H1 (cell line): Measurements from ENCODE around the gene SLC43A2. TPM values are rescaled to one million over a fixed set of nuclear protein-coding genes. Genes with fewer than 3 reads are reported as not detected.

Experiments used
- CTCF ChIA-PET: fragments of 300-600 bp; sonication (Branson Sonifier 250); formaldehyde crosslinking; loops from one replicate; lab custom pipeline; 2021; ENCODE audit not compliant: partially characterized antibody; lab: Charles Lee
- POLR2A ChIA-PET: fragments of 300-600 bp; sonication (Branson Sonifier 250); formaldehyde crosslinking; loops from one replicate; lab custom pipeline; 2021; ENCODE audit warnings: inconsistent platforms; ENCODE audit not compliant: partially characterized antibody; lab: Charles Lee
- DNase-seq, 2 experiments: peaks; one replicate each; pipeline versions ENCODE4 v3.0.0 to v3.0.0-alpha.2; 2010 to 2022; ENCODE audit warnings: low spot score in 2 of 2, low read depth in 1 of 2, mixed read lengths in 1 of 2
- FAIRE-seq: peaks from 2 replicates; lab custom pipeline; 2011; peaks lifted over from hg19 to GRCh38; lab: Jason Lieb, UNC
- H2AFZ ChIP-seq: 2 replicates; pipeline ENCODE4 v1.8.1; 2012; ENCODE audit warnings: low read length, inconsistent platforms
- H2AK5ac ChIP-seq: 2 replicates; pipeline ENCODE4 v1.6.1; 2013; ENCODE audit warnings: low read depth, low read length
- H2BK120ac ChIP-seq: replicated peaks from 2 replicates; pipeline ENCODE3; 2013; ENCODE audit warnings: low read depth, low read length, inconsistent platforms
- H2BK12ac ChIP-seq: 2 replicates; pipeline ENCODE4 v1.6.1; 2013; ENCODE audit warnings: low read depth, low read length
- H2BK15ac ChIP-seq: 2 replicates; pipeline ENCODE4 v1.6.1; 2013; ENCODE audit warnings: low read length
- H2BK20ac ChIP-seq: 2 replicates; pipeline ENCODE4 v1.6.1; 2013; ENCODE audit warnings: low read length
- H2BK5ac ChIP-seq: 2 replicates; pipeline ENCODE4 v1.6.1; 2013; ENCODE audit warnings: low read depth, low read length
- H3K14ac ChIP-seq: 2 replicates; pipeline ENCODE4 v1.6.1; 2013; ENCODE audit warnings: inconsistent platforms; ENCODE audit not compliant: insufficient read length
- H3K18ac ChIP-seq: 2 replicates; pipeline ENCODE4 v1.6.1; 2013; ENCODE audit warnings: low read length; ENCODE audit errors: extremely low read depth
- H3K23ac ChIP-seq: 2 replicates; pipeline ENCODE4 v1.6.1; 2013; ENCODE audit warnings: inconsistent platforms; ENCODE audit not compliant: insufficient read length
- H3K23me2 ChIP-seq: 2 replicates; pipeline ENCODE4 v1.6.1; 2013; ENCODE audit warnings: low read depth, low read length
- H3K27ac ChIP-seq: 2 replicates; pipeline ENCODE4 v1.6.1; 2011; ENCODE audit warnings: low read depth, low read length, inconsistent platforms
- H3K27me3 ChIP-seq, 4 experiments: replicated peaks in 1 of 4; 1 replicate in 1 of 4; 2 replicates in 3 of 4; pipeline versions ENCODE4 v1.6.1 to v1.8.1; 2011 to 2013; ENCODE audit warnings: low read length in 3 of 4, mild to moderate bottlenecking in 3 of 4, inconsistent platforms in 2 of 4, mixed read lengths in 2 of 4, moderate library complexity in 1 of 4; ENCODE audit not compliant: control insufficient read depth in 3 of 4, insufficient read depth in 3 of 4; ENCODE audit errors: extremely low read depth in 1 of 4
- H3K36me3 ChIP-seq, 4 experiments: 2 replicates each; pipeline versions ENCODE4 v1.6.1 to v1.8.1; 2011 to 2013; ENCODE audit warnings: mild to moderate bottlenecking in 4 of 4, low read length in 3 of 4, moderate library complexity in 2 of 4, control low read depth in 1 of 4, inconsistent platforms in 1 of 4; ENCODE audit not compliant: insufficient read depth in 4 of 4, control insufficient read depth in 2 of 4
- H3K4ac ChIP-seq: replicated peaks from 2 replicates; pipeline ENCODE3; 2013; ENCODE audit warnings: low read length, low read depth, mixed read lengths, inconsistent platforms; ENCODE audit not compliant: insufficient read length
- H3K4me1 ChIP-seq, 4 experiments: replicated peaks in 1 of 4; 1 replicate in 1 of 4; 2 replicates in 3 of 4; pipeline versions ENCODE4 v1.6.1 to v1.8.1; 2011 to 2013; ENCODE audit warnings: low read length in 3 of 4, inconsistent platforms in 2 of 4, mixed read lengths in 1 of 4; ENCODE audit not compliant: insufficient read depth in 4 of 4, control insufficient read depth in 3 of 4
- H3K4me2 ChIP-seq, 2 experiments: 2 replicates each; pipeline versions ENCODE4 v1.6.1 to v1.8.1; 2011 to 2013; ENCODE audit warnings: low read depth in 2 of 2, low read length in 2 of 2, control low read depth in 1 of 2, inconsistent platforms in 1 of 2, mild to moderate bottlenecking in 1 of 2; ENCODE audit not compliant: insufficient read depth in 1 of 2
- H3K4me3 ChIP-seq, 4 experiments: fragments of 200-600, 300-600 bp in 1 of 4; sonication (generic), shearing (Covaris generic), sonication (Bioruptor Twin) in 1 of 4; 2 replicates each; pipeline versions ENCODE4 v1.5.1 to v1.8.1; 2011 to 2016; ENCODE audit warnings: low read length in 4 of 4, low read depth in 3 of 4, control low read depth in 2 of 4, inconsistent platforms in 2 of 4, mild to moderate bottlenecking in 2 of 4, mixed read lengths in 1 of 4, moderate library complexity in 1 of 4; ENCODE audit not compliant: insufficient read depth in 2 of 4; ENCODE audit errors: extremely low read depth in 1 of 4
- H3K56ac ChIP-seq: replicated peaks from 2 replicates; pipeline ENCODE3; 2013; ENCODE audit warnings: low read depth, mild to moderate bottlenecking, mixed read lengths, low read length, inconsistent platforms; ENCODE audit not compliant: insufficient read length
- H3K79me1 ChIP-seq: 2 replicates; pipeline ENCODE4 v1.6.1; 2013; ENCODE audit warnings: low read depth, low read length, control low read depth
- H3K79me2 ChIP-seq, 2 experiments: 2 replicates each; pipeline versions ENCODE4 v1.6.1 to v1.8.1; 2012 to 2013; ENCODE audit warnings: low read length in 2 of 2, mild to moderate bottlenecking in 2 of 2, inconsistent platforms in 1 of 2; ENCODE audit not compliant: insufficient read depth in 2 of 2, control insufficient read depth in 1 of 2
- H3K9ac ChIP-seq, 4 experiments: replicated peaks in 1 of 4; 1 replicate in 1 of 4; 2 replicates in 3 of 4; pipeline versions ENCODE4 v1.6.1 to v1.8.1; 2011 to 2013; ENCODE audit warnings: low read depth in 3 of 4, low read length in 3 of 4, control low read depth in 2 of 4, mild to moderate bottlenecking in 2 of 4, moderate library complexity in 2 of 4, inconsistent platforms in 1 of 4; ENCODE audit errors: extremely low read depth in 1 of 4
- H3K9me3 ChIP-seq, 2 experiments: 2 replicates each; pipeline versions ENCODE4 v1.6.1 to v1.8.1; 2012 to 2013; ENCODE audit warnings: mild to moderate bottlenecking in 2 of 2, moderate library complexity in 2 of 2, control low read depth in 1 of 2, inconsistent platforms in 1 of 2, low read depth in 1 of 2, low read length in 1 of 2, mixed read lengths in 1 of 2; ENCODE audit not compliant: insufficient read depth in 2 of 2
- H4K20me1 ChIP-seq, 2 experiments: replicated peaks in 1 of 2; 2 replicates each; pipeline versions ENCODE3 to v1.8.1; 2011 to 2013; ENCODE audit warnings: inconsistent platforms in 2 of 2, low read length in 2 of 2, mild to moderate bottlenecking in 1 of 2; ENCODE audit not compliant: insufficient read depth in 2 of 2, control insufficient read depth in 1 of 2
- H4K5ac ChIP-seq: 2 replicates; pipeline ENCODE4 v1.6.1; 2013; ENCODE audit warnings: low read length, low read depth, mixed read lengths, inconsistent platforms; ENCODE audit not compliant: insufficient read length
- H4K8ac ChIP-seq: 2 replicates; pipeline ENCODE4 v1.8.0; 2013; ENCODE audit warnings: mild to moderate bottlenecking, moderate library complexity, low read length, inconsistent platforms; ENCODE audit not compliant: insufficient read depth; ENCODE audit errors: extremely low read depth
- H4K91ac ChIP-seq: replicated peaks from 2 replicates; pipeline ENCODE3; 2013; ENCODE audit warnings: low read length, mixed read lengths, inconsistent platforms; ENCODE audit not compliant: insufficient read length
- WGBS, 2 experiments: shearing (Covaris generic) in 1 of 2; methylation state at CpG; one replicate each; pipeline versions ENCODE4 v1.1.6 to v1.1.7; 2013 to 2015; ENCODE audit warnings: low lambda C conversion rate in 2 of 2, mixed read lengths in 2 of 2, inconsistent platforms in 1 of 2, low coverage in 1 of 2, missing lambda C conversion rate in 1 of 2; ENCODE audit not compliant: insufficient replicate concordance in 2 of 2, insufficient coverage in 1 of 2, insufficient read length in 1 of 2; ENCODE audit errors: extremely low coverage in 1 of 2, missing lambda C conversion rate in 1 of 2; 5-methylcytosine and 5-hydroxymethylcytosine counted together
- polyA plus RNA-seq, 7 experiments: library from polyadenylated mRNA; depleted of rRNA in 3 of 7; stranded (reverse) in 5 of 7; unstranded in 2 of 7; fragments of >200 nt in 5 of 7; fragments of 200-250 nt in 2 of 7; gene quantifications; 1 replicate in 5 of 7; 2 replicates in 1 of 7; 4 replicates in 1 of 7; pipeline versions ENCODE4 v1.2.1 to v1.2.3, GENCODE V29; 2011 to 2013; ENCODE audit warnings: missing spikeins in 2 of 7, mixed read lengths in 2 of 7
- total RNA-seq: library from RNA; stranded (reverse); fragmentation: NEBNext Ultra II Directional; extraction: Animal tissue kit (Norgen Biotek cat#: 25700); gene quantifications from 2 replicates; pipeline ENCODE4 v1.2.1, GENCODE V29; 2021

The SLC43A2 gene
- total and polyA plus RNA-seq, 2 of the 8 experiments (the other 6 are each of a cell fraction or from before 2014, with no cell fraction given) = 6.6 to 10.5 TPM

DNA sequence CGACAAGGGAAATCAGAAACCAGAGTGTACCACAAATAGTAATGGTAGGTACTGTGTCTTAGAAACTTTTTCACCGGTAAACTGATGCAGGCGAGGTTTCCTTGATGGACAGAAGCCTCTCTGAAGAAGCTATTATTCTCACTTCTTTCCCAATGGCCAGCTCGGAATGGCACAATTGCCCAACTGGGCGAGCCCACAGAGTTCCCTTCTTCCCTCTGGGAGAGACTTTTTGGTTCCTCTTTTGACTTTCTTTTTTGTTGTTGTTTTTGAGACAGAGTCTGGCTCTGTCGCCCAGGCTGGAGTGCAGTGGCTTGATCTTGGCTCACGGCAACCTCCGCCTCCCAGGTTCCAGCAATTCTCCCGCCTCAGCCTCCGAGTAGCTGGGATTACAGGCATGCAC lies 16.9 kb downstream of the SLC43A2 start:
- Histone ChIP-seq H3K4ac (no peak overlapping the region), H4K5ac (no peak overlapping the region), H2BK5ac (no peak overlapping the region), H4K91ac (no peak overlapping the region), H2AK5ac (no peak overlapping the region), H3K4me2 (no peak overlapping the region), H3K79me2 (no peaks in the 10 kb centered on the region), H3K36me3 (no peaks in the 10 kb centered on the region), H2BK15ac (no peak overlapping the region), H4K20me1 (no peaks in the 10 kb centered on the region), H3K27ac (no peak overlapping the region), H3K4me3 (no peak overlapping the region), H4K8ac (no peak overlapping the region), H2BK120ac (no peak overlapping the region), H2AFZ (no peak overlapping the region), H2BK12ac (no peak overlapping the region), H2BK20ac (no peak overlapping the region), H3K23ac (no peak overlapping the region), H3K4me1 (no peaks in the 10 kb centered on the region), H3K18ac (no peak overlapping the region), H3K23me2 (no peaks in the 10 kb centered on the region), H3K14ac (no peak overlapping the region), H3K27me3 (no peaks in the 10 kb centered on the region), H3K9me3 (no peaks in the 10 kb centered on the region), H3K9ac (no peak overlapping the region), H3K56ac (no peak overlapping the region), H3K79me1 (no peaks in the 10 kb centered on the region)
- ChIA-PET POLR2A (interaction anchor here (1.1 to 1.5 kb wide), 2 partner anchors 8 to 17 kb away, joined by 3 to 4 read pairs; partner anchors contain the start of gene SLC43A2), CTCF (interaction anchor here (1.7 to 1.8 kb wide), 2 partner anchors 9 to 25 kb away, joined by 4 to 7 read pairs; no protein-coding TSS in a partner anchor)
- WGBS, 2 experiments = 91% methylated on average over 10 of the region's 10 CpGs; no CpG with 5 or more reads in 1 of the 2 experiments
- no peak for FAIRE-seq
- no peak for DNase-seq
